Endothelial cell of umbilical vein (primary cell): Measurements from ENCODE around the gene SLC12A5. TPM values are rescaled to one million over a fixed set of nuclear protein-coding genes. Genes with fewer than 3 reads are reported as not detected.

Source experiments
- BruUV-seq: library from RNA; stranded (reverse); fragments of 400-500 nt; replicated peaks from 2 replicates; lab custom pipeline; 2021; lab: Mats Ljungman, UMichigan
- CTCF ChIA-PET: fragments of 300-600, 350-600 bp; sonication (Branson Sonifier 250); formaldehyde crosslinking; loops from one replicate; lab custom pipeline; 2021; ENCODE audit warnings: antibody characterized with exemption, inconsistent platforms; lab: Charles Lee
- POLR2A ChIA-PET: fragments of 300-600, 350-600 bp; sonication (Branson Sonifier 250); formaldehyde crosslinking; loops from one replicate; lab custom pipeline; 2021; ENCODE audit warnings: antibody characterized with exemption, inconsistent platforms; lab: Charles Lee
- DNase-seq: peaks from one replicate; pipeline ENCODE4 v3.0.0-alpha.2; 2011; ENCODE audit warnings: low read depth, low spot score
- FAIRE-seq: peaks from 2 replicates; lab custom pipeline; 2011; peaks lifted over from hg19 to GRCh38; lab: Jason Lieb, UNC
- H2AFZ ChIP-seq: 2 replicates; pipeline ENCODE4 v1.6.0; 2012; ENCODE audit warnings: low read depth, low read length, control low read depth, inconsistent platforms
- H3K27ac ChIP-seq: 2 replicates; pipeline ENCODE4 v1.5.1; 2011; ENCODE audit warnings: low read depth, mild to moderate bottlenecking, control low read depth, low read length, moderate library complexity; ENCODE audit not compliant: insufficient read depth
- H3K27me3 ChIP-seq, 2 experiments: 2 replicates each; pipeline versions ENCODE4 v1.6.0 to v1.6.1; 2011; ENCODE audit warnings: low read length in 2 of 2, mixed read lengths in 1 of 2; ENCODE audit not compliant: control insufficient read depth in 2 of 2, insufficient read depth in 2 of 2
- H3K36me3 ChIP-seq, 2 experiments: 2 replicates in 1 of 2; 3 replicates in 1 of 2; pipeline ENCODE4 v1.5.1; 2011; ENCODE audit warnings: low read length in 2 of 2, mild to moderate bottlenecking in 1 of 2, moderate library complexity in 1 of 2; ENCODE audit not compliant: control insufficient read depth in 2 of 2, insufficient read depth in 2 of 2; ENCODE audit errors: extremely low read depth in 1 of 2
- H3K4me1 ChIP-seq: 3 replicates; pipeline ENCODE4 v1.5.1; 2011; ENCODE audit warnings: mild to moderate bottlenecking, low read length; ENCODE audit not compliant: control insufficient read depth, insufficient read depth; ENCODE audit errors: extremely low read depth
- H3K4me2 ChIP-seq: 2 replicates; pipeline ENCODE4 v1.6.1; 2011; ENCODE audit warnings: low read length, control low read depth, mixed read lengths; ENCODE audit not compliant: insufficient read depth
- H3K4me3 ChIP-seq, 3 experiments: fragments of 200-600 bp in 1 of 3; sonication (generic), shearing (Covaris generic) in 1 of 3; replicated peaks in 1 of 3; 2 replicates each; pipeline ENCODE4 v1.5.1; 2011 to 2016; ENCODE audit warnings: control low read depth in 3 of 3, low read length in 3 of 3, mild to moderate bottlenecking in 2 of 3, inconsistent platforms in 1 of 3, low read depth in 1 of 3, moderate library complexity in 1 of 3; ENCODE audit not compliant: insufficient read depth in 1 of 3
- H3K79me2 ChIP-seq: 2 replicates; pipeline ENCODE4 v1.6.0; 2012; ENCODE audit warnings: low read length, inconsistent platforms; ENCODE audit not compliant: control insufficient read depth, insufficient read depth
- H3K9ac ChIP-seq: replicated peaks from 2 replicates; pipeline ENCODE3; 2011; ENCODE audit warnings: low read length, control low read depth; ENCODE audit not compliant: insufficient read depth; ENCODE audit errors: extremely low read depth
- H3K9me1 ChIP-seq: replicated peaks from 3 replicates; pipeline ENCODE4 v1.6.0; 2011; ENCODE audit warnings: mild to moderate bottlenecking, low read length; ENCODE audit not compliant: control insufficient read depth, insufficient read depth; ENCODE audit errors: extremely low read depth
- H3K9me3 ChIP-seq: replicated peaks from 2 replicates; pipeline ENCODE4 v1.5.1; 2012; ENCODE audit warnings: low read length, inconsistent platforms; ENCODE audit not compliant: control insufficient read depth, insufficient read depth
- H4K20me1 ChIP-seq: replicated peaks from 2 replicates; pipeline ENCODE3; 2011; ENCODE audit warnings: mild to moderate bottlenecking, low read length; ENCODE audit not compliant: control insufficient read depth, insufficient read depth; ENCODE audit errors: extremely low read depth
- EZH2 ChIP-seq: IDR thresholded peaks from 2 replicates; pipeline ENCODE4 v1.6.1; 2012; ENCODE audit warnings: borderline replicate concordance, low read depth, mild to moderate bottlenecking, moderate library complexity, low read length, inconsistent platforms; ENCODE audit not compliant: severe bottlenecking
- FOS ChIP-seq: IDR thresholded peaks from 2 replicates; pipeline ENCODE4 v1.6.1; 2011; ENCODE audit warnings: mild to moderate bottlenecking, low read length, moderate library complexity, borderline replicate concordance; ENCODE audit not compliant: insufficient read depth
- GATA2 ChIP-seq: IDR thresholded peaks from 2 replicates; pipeline ENCODE4 v1.7.0; 2011; ENCODE audit warnings: low read depth, mild to moderate bottlenecking, moderate library complexity, mixed read lengths, low read length; ENCODE audit not compliant: insufficient read length, insufficient read depth
- JUN ChIP-seq: IDR thresholded peaks from 2 replicates; pipeline ENCODE4 v1.6.1; 2011; ENCODE audit warnings: borderline replicate concordance, low read depth; ENCODE audit not compliant: insufficient read length, insufficient read depth
- MYC ChIP-seq: IDR thresholded peaks from one replicate; pipeline ENCODE4 v1.6.1; 2011; ENCODE audit warnings: mild to moderate bottlenecking, low read depth, low read length
- POLR2A ChIP-seq: IDR thresholded peaks from 2 replicates; pipeline ENCODE4 v1.6.1; 2012; ENCODE audit warnings: low read depth, mild to moderate bottlenecking, control low read depth, low read length
- POLR2AphosphoS5 ChIP-seq: IDR thresholded peaks from 2 replicates; pipeline ENCODE4 v1.6.1; 2012; ENCODE audit warnings: low read depth, mild to moderate bottlenecking, control low read depth, low read length, moderate library complexity; ENCODE audit not compliant: insufficient read depth
- dilution Hi-C: fragments of 300-500 bp; cut with MboI; formaldehyde crosslinking; loops from one replicate; pipeline ENCODE4 v1.15.0; 2019; ENCODE audit warnings: low sequenced_read_pairs; ENCODE audit not compliant: extremely low pct_ligation_motif_present
- intact Hi-C: fragments of 100-400 bp; cut with micrococcal nuclease; formaldehyde crosslinking; loops from one replicate; pipeline ENCODE4 v1.10.0; 2022
- polyA plus RNA-seq, 4 experiments: library from polyadenylated mRNA; depleted of rRNA in 3 of 4; stranded (reverse) in 3 of 4; unstranded in 1 of 4; fragments of >200 nt; gene quantifications; 2 replicates each; pipeline versions ENCODE4 v1.2.1 to v1.2.3, GENCODE V29; 2011 to 2012; ENCODE audit warnings: missing spikeins in 1 of 4
- total RNA-seq: library from RNA; stranded (reverse); gene quantifications from 2 replicates; pipeline ENCODE4 v1.2.3, GENCODE V29; 2021
- TF ChIP-seq, protein P1 (sequence below), 2 donors: IDR thresholded peaks; 1 replicate in 1 of 2; 2 replicates in 1 of 2; pipeline ENCODE4 v1.5.1; 2011; ENCODE audit warnings: low read length in 2 of 2, mild to moderate bottlenecking in 2 of 2, moderate library complexity in 2 of 2, control low read depth in 1 of 2, inconsistent platforms in 1 of 2, low read depth in 1 of 2; ENCODE audit not compliant: insufficient read depth in 1 of 2; ENCODE audit errors: extremely low read depth in 1 of 2
- TF ChIP-seq, protein P2 (sequence below): IDR thresholded peaks from 2 replicates; pipeline ENCODE4 v1.6.1; 2011; ENCODE audit not compliant: insufficient read depth, insufficient read length

SLC12A5 gene
- total and polyA plus RNA-seq, 2 donors (not counting 3 experiments of a cell fraction or from before 2014, with no cell fraction given), result 1.6 to 2.3 TPM

DNA sequence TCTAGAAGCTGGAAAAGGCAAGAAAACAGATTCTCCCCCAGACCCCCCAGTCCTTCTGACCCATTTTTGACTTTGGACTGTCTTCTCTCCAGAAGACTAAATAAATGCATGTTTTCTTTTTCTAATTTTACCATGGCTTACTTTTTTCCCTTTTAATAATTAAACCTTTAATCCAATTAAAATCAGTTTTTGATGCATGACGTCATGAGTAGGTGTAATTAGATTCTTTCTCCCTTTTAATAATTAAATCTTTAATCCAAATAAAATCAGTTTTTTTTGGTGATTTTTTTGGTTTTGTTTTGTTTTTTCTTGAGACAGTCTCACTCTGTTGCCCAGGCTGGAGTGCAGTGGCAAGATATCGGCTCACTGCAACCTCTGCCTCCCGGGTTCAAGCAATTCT lies 73.9 kb downstream of the SLC12A5 start:
- H3K4me1 ChIP-seq, result no peaks in the 10 kb centered on the region
- H3K9me1 ChIP-seq, result no peaks in the 10 kb centered on the region
- no peak overlapping the region for H3K4me3 ChIP-seq
- no peaks in the 10 kb centered on the region for H3K36me3 ChIP-seq
- H4K20me1 ChIP-seq, result no peaks in the 10 kb centered on the region
- peaks cover 21 to 57% of the 10 kb centered on the region in 2 experiments for H3K27me3 ChIP-seq
- H3K79me2 ChIP-seq, result no peaks in the 10 kb centered on the region
- no peak overlapping the region for H2AFZ ChIP-seq
- ChIA-PET POLR2A (no interaction called here), CTCF (no interaction called here)
- dilution Hi-C loops (no loop called here), intact Hi-C loops (no loop called here)
- no peak overlapping the region for H3K9ac ChIP-seq
- BruUV-seq, result no TSS peak
- no peak for TF ChIP-seq MYC
- no peak for TF ChIP-seq GATA2
- TF ChIP-seq JUN, result no peak
- TF ChIP-seq, protein P1, sequence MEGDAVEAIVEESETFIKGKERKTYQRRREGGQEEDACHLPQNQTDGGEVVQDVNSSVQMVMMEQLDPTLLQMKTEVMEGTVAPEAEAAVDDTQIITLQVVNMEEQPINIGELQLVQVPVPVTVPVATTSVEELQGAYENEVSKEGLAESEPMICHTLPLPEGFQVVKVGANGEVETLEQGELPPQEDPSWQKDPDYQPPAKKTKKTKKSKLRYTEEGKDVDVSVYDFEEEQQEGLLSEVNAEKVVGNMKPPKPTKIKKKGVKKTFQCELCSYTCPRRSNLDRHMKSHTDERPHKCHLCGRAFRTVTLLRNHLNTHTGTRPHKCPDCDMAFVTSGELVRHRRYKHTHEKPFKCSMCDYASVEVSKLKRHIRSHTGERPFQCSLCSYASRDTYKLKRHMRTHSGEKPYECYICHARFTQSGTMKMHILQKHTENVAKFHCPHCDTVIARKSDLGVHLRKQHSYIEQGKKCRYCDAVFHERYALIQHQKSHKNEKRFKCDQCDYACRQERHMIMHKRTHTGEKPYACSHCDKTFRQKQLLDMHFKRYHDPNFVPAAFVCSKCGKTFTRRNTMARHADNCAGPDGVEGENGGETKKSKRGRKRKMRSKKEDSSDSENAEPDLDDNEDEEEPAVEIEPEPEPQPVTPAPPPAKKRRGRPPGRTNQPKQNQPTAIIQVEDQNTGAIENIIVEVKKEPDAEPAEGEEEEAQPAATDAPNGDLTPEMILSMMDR (IDR thresholded peaks at IDR 0.05; ENCODE audit: extremely low read depth in 1 of 2, insufficient read depth in 1 of 2, low read depth in 1 of 2, low read length in 2 of 2), result no peak
- no peak for TF ChIP-seq FOS
- TF ChIP-seq EZH2, result no peak
- TF ChIP-seq POLR2AphosphoS5, result no peak
- TF ChIP-seq, protein P2, sequence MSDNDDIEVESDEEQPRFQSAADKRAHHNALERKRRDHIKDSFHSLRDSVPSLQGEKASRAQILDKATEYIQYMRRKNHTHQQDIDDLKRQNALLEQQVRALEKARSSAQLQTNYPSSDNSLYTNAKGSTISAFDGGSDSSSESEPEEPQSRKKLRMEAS, result no peak
- TF ChIP-seq POLR2A, result no peak
- no peak overlapping the region for H3K4me2 ChIP-seq
- DNase-seq (no peak), FAIRE-seq (no peak)
- no peak overlapping the region for H3K27ac ChIP-seq
- no peaks in the 10 kb centered on the region for H3K9me3 ChIP-seq
